HG03135 (cell line): ENCODE data around the gene ENTPD2.
"Not testable (repeated sequence)": the region's sequence is repeated elsewhere in the genome, so short reads cannot be mapped to it uniquely, and the experiment has no call there.

ENCODE experiments used
- ATAC-seq: cut with Tn5 transposase; IDR thresholded peaks from one replicate; pipeline ENCODE4 v1.9.1; 2021; ENCODE audit warnings: mild to moderate bottlenecking, moderate library complexity; ENCODE audit not compliant: unreplicated experiment

The ENTPD2 gene

DNA sequence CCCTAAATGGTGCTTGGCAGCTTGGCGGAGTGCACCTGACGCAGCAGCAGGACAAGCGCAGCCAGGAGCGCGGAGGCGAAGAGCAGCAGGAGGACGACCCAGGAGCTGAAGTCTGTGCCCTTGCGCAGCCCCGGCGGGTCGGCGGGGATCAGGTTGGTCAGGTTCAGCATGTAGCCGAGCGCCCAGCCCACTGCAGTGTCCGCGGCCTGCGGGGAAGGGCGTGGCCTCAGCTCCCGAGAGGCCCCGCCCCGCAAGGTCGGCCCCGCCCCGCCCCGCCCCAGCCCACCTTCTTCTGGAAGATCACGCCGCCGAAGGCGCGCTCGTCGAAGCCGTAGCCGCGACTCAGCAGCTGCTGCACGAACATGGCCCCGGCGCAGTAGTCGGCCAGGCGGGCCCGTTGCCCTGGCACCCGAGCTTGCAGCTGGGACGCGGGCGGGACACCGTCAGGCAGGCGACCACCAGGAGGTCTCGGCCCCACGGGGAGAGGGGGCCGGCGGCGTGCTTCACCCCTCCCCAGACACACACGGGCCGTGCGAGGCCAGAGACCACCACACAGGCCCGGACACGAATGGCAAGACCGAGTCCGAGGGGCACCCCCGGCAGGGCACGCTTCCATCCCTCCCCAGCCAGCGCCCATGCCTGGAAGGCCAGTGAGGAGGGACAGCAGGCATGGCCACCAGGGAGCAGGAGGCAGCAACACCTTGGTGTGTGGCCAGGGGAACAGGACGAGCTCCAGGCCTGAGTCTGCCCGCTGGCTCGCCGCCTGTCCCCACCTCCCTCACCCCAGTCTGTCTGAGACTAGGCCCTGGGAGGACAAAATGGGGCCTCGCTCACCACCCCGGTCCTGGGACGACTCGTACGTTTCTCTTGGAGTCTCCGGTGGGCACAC lies 5.0 kb downstream of the ENTPD2 start:
- no peak for ATAC-seq

- no peak for ATAC-seq
Observed at GRCh38 chr9:137046088-137046787, 7.6 kb downstream of the ENTPD2 start, which contains the start of gene NPDC1. NPDC1 (minus strand) TSS chr9:137046177; CDS start chr9:137045989, 188 bp downstream.

DNA sequence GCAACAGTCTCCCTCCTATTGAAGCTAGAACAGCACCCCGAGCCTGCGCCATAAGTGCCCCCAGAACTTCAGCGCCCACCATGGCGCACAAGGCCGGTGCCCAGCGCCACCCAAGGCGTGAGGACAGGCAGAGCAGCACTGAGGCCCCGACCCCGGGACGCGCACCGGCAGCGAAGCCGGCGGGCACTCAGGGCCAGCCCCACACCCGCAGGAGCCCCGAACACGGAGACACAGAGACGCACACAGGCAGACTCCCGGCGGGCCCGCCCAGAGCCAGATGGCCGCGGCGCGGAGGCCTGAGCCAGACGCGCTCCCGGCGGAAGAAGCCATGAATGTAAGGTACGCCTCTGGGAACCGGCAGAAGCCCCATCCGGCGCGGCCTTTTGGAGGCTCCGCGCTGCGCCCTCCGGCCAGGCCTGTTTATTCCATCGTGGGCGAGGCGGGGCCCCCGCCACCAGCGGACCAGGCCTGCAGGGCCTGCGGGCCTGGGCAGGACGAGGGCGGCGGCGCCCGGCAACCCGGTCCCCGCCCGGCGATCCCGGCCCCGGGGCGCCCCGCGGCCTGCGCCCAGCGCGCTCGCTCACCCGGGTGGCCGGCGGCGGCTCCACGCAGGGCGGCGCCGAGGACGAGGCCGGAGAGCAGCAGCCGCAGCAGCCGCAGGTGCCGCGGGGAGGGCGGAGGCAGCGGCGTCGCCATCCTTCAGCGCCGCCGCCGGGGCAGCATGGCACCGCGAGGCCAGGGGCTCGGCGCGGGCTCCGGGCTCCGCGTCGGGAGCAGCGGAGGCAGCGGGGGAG lies 8.4 kb downstream of the ENTPD2 start:
- ATAC-seq = no peak

GRCh38 chr9:137044502-137045177 lies 9.2 kb downstream of the ENTPD2 start:
- no peak for ATAC-seq

GRCh38 chr9:137044037-137044436 lies 9.8 kb downstream of the ENTPD2 start:
- ATAC-seq = no peak

DNA sequence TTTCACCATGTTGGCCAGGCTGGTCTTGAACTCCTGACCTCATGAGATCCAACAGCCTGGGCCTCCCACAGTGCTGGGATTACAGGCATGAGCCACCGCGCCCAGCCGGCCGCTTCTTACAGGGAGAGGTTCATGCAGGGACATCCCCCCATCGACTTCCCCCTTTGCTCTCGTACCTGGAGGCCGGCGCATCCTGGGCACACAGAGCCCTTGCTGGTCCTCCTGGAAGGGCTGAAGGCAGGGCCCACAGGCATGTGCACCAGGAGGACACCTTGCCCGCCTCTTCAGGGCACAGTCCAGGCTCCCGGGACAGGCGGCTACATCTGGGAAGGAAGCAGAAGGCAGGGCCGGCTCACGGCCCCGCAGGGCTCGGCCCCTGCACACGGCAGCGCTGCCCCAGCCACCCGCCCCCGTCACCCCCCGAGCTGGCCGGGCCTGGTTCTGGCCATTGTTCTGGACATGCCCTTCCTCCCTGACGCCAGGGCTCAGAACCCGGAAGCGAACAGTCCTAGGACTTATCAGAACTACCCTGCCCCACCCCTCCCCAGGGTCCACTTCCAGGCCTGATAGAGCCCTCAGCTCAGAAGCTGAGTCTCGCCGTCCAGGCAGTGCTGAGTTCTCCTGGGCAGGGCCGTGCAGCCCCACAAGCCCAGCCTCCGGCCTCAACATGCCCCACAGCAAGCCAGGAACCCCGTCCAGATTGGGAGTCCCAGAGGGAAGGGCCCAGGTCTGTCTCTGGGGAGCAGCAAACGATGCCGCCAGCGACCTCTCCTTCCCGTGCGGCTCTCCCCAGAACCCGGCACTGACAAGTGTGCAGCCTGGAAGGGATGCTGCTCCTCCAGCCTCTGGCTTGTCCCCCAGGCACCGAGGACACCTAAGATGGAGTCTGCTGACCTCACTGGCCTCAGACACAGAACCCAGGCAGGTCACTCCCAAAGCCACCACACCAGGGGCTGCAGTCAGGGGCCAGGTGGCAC lies 10.8 kb downstream of the ENTPD2 start:
- ATAC-seq = no peak

- no peak for ATAC-seq
Observed at GRCh38 chr9:137041124-137041523, 12.7 kb downstream of the ENTPD2 start.

GRCh38 chr9:137040568-137040967 lies 13.3 kb downstream of the ENTPD2 start:
- no peak for ATAC-seq

GRCh38 chr9:137039611-137040366 lies 14.1 kb downstream of the ENTPD2 start:
- no peak for ATAC-seq

DNA sequence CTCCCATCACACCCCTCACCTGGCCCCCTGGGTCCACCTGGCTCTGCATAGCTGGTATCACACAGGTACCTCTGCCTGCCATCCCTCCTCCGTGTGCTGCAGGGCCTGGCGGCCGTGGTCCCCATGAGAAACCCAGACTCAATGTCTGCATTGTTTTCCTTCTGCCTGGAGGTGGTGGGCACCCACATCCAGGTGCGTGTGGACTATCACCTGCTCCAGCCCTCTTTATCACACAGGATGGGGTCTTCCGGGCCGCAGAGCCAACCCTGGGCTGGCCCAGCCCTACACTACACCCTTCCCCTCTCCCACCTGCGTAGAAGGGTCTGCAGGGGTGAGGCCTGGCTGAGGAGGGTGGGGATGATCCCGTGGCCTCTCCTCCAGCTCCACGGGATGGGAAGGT lies 14.9 kb downstream of the ENTPD2 start:
- no peak for ATAC-seq

GRCh38 chr9:137037483-137037882 lies 16.4 kb downstream of the ENTPD2 start:
- no peak for ATAC-seq

DNA sequence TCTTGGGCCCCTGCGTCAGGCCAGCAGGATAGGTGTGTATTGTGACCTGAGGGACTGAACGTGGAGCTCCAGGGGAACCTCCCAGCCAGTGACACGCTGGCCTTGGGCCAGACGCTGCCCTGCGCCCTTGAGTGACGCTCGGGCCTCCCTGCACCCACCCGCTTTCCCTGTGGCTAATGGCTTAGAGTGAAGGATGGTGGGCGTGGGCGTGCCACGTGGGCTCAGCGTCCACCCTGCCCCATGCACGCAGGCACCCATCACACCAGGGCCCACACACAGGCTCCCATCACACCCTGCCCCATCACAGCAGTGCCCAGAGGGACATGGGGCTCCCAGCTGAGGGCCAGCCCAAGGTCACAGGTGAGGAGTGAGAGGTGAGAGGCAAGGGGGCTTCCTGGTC lies 16.8 kb downstream of the ENTPD2 start:
- ATAC-seq = no peak

DNA sequence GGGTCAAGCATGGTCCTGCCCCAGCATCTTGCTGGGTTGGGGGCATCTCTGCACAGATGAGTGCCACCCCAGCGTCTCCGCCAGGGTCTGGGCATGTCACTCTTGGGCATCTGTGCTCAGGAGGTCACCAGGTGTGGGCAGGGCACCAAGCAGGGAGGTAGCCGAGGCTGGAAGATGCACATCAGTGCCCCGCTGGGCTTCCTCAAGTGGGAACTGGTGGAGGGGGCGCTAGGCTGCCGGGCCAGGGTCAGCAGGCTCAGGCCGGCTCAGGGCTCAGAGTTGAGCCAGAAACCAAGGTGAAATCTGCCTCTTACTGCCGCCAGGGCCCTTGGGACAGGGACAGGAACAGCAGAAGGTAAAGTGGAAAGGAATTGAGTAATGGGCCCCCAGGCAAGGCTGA lies 17.9 kb downstream of the ENTPD2 start:
- ATAC-seq = no peak

- no peak for ATAC-seq
Observed at GRCh38 chr9:137035507-137035834, 18.4 kb downstream of the ENTPD2 start.

DNA sequence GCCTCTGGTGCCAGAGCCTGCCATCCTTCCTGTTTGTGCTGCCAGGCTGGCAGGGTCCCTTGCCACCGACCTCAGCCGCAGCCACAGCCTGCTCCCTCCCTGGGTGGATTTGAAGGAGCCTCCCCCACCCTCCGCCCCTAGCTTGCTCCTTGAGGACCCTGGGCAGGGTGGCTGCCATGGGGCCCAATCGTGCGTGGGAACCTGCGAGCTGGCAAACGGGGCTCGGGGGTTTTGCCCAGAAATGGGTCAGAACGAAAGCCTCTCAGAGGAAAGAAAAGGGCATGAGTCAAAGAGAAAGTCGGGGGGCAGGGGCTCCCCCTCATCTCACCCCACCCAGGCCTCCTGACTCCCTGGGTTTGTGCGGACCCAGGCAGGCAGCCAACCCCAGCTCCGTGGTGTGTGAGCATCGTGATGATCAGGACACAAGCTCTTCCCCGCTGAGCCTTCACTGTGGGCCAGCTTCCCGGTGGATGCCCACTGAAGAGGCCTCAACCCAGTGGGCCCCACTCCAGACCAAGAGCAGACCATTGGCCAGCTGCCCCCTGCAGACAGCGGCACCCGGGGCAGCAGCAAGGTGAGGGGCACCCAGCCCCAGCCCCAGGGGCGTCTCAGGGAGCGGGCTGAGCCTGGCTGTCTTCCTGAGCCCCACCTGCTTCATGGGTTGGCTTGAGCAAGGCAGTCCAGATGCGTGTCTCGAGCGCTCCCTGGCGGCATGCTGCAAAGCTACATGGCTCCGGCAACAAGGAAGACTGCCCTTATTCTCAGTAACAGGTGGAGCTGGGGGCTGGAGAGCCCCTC lies 19.0 kb downstream of the ENTPD2 start:
- ATAC-seq = no peak

- no peak for ATAC-seq
Observed at GRCh38 chr9:137034039-137034708, 19.7 kb downstream of the ENTPD2 start.

- not testable (repeated sequence) for ATAC-seq
Observed at GRCh38 chr9:137033481-137033880, 20.4 kb downstream of the ENTPD2 start.

GRCh38 chr9:137032858-137033257 lies 21.0 kb downstream of the ENTPD2 start:
- no peak for ATAC-seq
